Stimulated activated CD4-positive, alpha-beta T cell treated with anti-CD3 and anti-CD28 coated beads, Interleukin-1b, Interleukin-23, amount 100 ng/mL, for 1 hour (primary cell): ENCODE results near the gene BTBD9.

Experiments used
- DNase-seq, 2 donors: peaks; one replicate each; pipeline ENCODE4 v3.0.0-alpha.2; 2020; ENCODE audit warnings: low read depth in 2 of 2

Gene BTBD9

GRCh38 chr6:38163186-38164130 is 476.3 kb downstream of the BTBD9 start:
- no peak for DNase-seq

GRCh38 chr6:38162493-38163185 is 477.1 kb downstream of the BTBD9 start:
- no peak for DNase-seq

- DNase-seq, result no peak
These were observed 477.8 kb downstream of the BTBD9 start for GRCh38 chr6:38161754-38162492.

- DNase-seq, result no peak
These were observed 478.4 kb downstream of the BTBD9 start for GRCh38 chr6:38161331-38161730.

GRCh38 chr6:38160831-38161230 is 478.9 kb downstream of the BTBD9 start:
- DNase-seq, result no peak

- DNase-seq, result no peak
These were observed 480.1 kb downstream of the BTBD9 start for GRCh38 chr6:38159596-38159995.

- no peak for DNase-seq
These were observed 480.9 kb downstream of the BTBD9 start for GRCh38 chr6:38158762-38159350.

GRCh38 chr6:38157905-38158304 is 481.8 kb downstream of the BTBD9 start:
- DNase-seq, result no peak

- DNase-seq, result no peak
These were observed 482.7 kb downstream of the BTBD9 start for GRCh38 chr6:38156818-38157565.

GRCh38 chr6:38155621-38156204 is 484.0 kb downstream of the BTBD9 start:
- no peak for DNase-seq

- DNase-seq, result no peak
These were observed 484.6 kb downstream of the BTBD9 start for GRCh38 chr6:38155144-38155543.

- DNase-seq, result no peak
These were observed 485.0 kb downstream of the BTBD9 start for GRCh38 chr6:38154731-38155130.

- no peak for DNase-seq
These were observed 485.9 kb downstream of the BTBD9 start for GRCh38 chr6:38153798-38154345.

- no peak for DNase-seq
These were observed 486.5 kb downstream of the BTBD9 start for GRCh38 chr6:38153076-38153797.

GRCh38 chr6:38152620-38153019 is 487.1 kb downstream of the BTBD9 start:
- no peak for DNase-seq

GRCh38 chr6:38151580-38152500 is 487.9 kb downstream of the BTBD9 start:
- DNase-seq, result no peak

GRCh38 chr6:38150681-38151296 is 488.9 kb downstream of the BTBD9 start:
- DNase-seq, result no peak

GRCh38 chr6:38150021-38150420 is 489.7 kb downstream of the BTBD9 start:
- no peak for DNase-seq
